ENCODE measurements around the gene TSLP. TPM values are rescaled to one million over a fixed set of nuclear protein-coding genes. Genes with fewer than 3 reads are reported as not detected.

Gene TSLP
- total and polyA plus RNA-seq, 2 donors (not counting 3 experiments of a cell fraction or from before 2014, with no cell fraction given): not detected

DNA sequence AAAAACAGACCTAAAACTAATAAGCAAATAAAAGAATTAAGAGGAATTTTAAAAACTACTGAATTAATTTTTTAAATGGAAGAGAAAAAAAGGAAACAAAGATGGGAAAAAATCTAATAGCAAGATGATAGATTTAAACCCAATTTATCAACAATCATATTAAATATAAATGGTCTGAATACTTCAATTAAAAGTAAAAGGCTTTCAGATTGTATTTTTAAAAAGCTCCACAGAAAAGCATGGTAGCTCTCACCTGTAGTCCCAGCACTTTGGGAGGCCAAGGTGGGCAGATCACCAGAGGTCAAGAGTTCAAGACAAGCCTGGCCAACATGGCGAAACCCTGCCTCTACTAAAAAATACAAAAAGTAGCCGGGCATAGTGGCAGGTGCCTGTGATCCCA is 11.3 kb upstream of the TSLP start:
- intact Hi-C loops (cut with micrococcal nuclease): no loop called here
- Histone ChIP-seq H3K4me3 (replicated peaks in 1 of 3; ENCODE audit: insufficient read depth in 1 of 3, low read depth in 1 of 3, low read length in 3 of 3) (no peak overlapping the region), H2AFZ (ENCODE audit: low read depth, low read length) (no peak overlapping the region), H3K4me1 (ENCODE audit: control insufficient read depth, extremely low read depth, insufficient read depth, low read length) (no peaks in the 10 kb centered on the region), H3K4me2 (ENCODE audit: insufficient read depth, low read length) (no peak overlapping the region), H4K20me1 (replicated peaks; ENCODE audit: control insufficient read depth, extremely low read depth, insufficient read depth, low read length) (no peaks in the 10 kb centered on the region), H3K9ac (replicated peaks; ENCODE audit: extremely low read depth, insufficient read depth, low read length) (no peak overlapping the region), H3K79me2 (ENCODE audit: control insufficient read depth, insufficient read depth, low read length) (no peaks in the 10 kb centered on the region), H3K27ac (ENCODE audit: insufficient read depth, low read depth, low read length) (no peak overlapping the region), H3K9me3 (replicated peaks; ENCODE audit: control insufficient read depth, insufficient read depth, low read length) (no peaks in the 10 kb centered on the region), H3K27me3 (ENCODE audit: control insufficient read depth in 2 of 2, insufficient read depth in 2 of 2, low read length in 2 of 2) (no peaks in the 10 kb centered on the region), H3K9me1 (replicated peaks; ENCODE audit: control insufficient read depth, extremely low read depth, insufficient read depth, low read length) (no peaks in the 10 kb centered on the region), H3K36me3 (ENCODE audit: control insufficient read depth in 2 of 2, extremely low read depth in 1 of 2, insufficient read depth in 2 of 2, low read length in 2 of 2) (no peaks in the 10 kb centered on the region)
- dilution Hi-C loops (cut with MboI; ENCODE audit: extremely low pct_ligation_motif_present, low sequenced_read_pairs): no loop called here
- POLR2A ChIA-PET: no interaction called here
- TF ChIP-seq POLR2A (IDR thresholded peaks at IDR 0.05; ENCODE audit: low read depth, low read length) (no peak), GATA2 (IDR thresholded peaks at IDR 0.05; ENCODE audit: insufficient read depth, insufficient read length, low read depth, low read length) (no peak), JUN (IDR thresholded peaks at IDR 0.05; ENCODE audit: borderline replicate concordance, insufficient read depth, insufficient read length, low read depth) (no peak), FOS (IDR thresholded peaks at IDR 0.05; ENCODE audit: borderline replicate concordance, insufficient read depth, low read length) (no peak), POLR2AphosphoS5 (IDR thresholded peaks at IDR 0.05; ENCODE audit: insufficient read depth, low read depth, low read length) (no peak), MYC (IDR thresholded peaks at IDR 0.05; ENCODE audit: low read depth, low read length) (no peak)
- TF ChIP-seq, protein P1, sequence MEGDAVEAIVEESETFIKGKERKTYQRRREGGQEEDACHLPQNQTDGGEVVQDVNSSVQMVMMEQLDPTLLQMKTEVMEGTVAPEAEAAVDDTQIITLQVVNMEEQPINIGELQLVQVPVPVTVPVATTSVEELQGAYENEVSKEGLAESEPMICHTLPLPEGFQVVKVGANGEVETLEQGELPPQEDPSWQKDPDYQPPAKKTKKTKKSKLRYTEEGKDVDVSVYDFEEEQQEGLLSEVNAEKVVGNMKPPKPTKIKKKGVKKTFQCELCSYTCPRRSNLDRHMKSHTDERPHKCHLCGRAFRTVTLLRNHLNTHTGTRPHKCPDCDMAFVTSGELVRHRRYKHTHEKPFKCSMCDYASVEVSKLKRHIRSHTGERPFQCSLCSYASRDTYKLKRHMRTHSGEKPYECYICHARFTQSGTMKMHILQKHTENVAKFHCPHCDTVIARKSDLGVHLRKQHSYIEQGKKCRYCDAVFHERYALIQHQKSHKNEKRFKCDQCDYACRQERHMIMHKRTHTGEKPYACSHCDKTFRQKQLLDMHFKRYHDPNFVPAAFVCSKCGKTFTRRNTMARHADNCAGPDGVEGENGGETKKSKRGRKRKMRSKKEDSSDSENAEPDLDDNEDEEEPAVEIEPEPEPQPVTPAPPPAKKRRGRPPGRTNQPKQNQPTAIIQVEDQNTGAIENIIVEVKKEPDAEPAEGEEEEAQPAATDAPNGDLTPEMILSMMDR (IDR thresholded peaks at IDR 0.05; ENCODE audit: extremely low read depth in 1 of 2, insufficient read depth in 1 of 2, low read depth in 1 of 2, low read length in 2 of 2): no peak
- CTCF ChIA-PET: no interaction called here
- no TSS peak for BruUV-seq (replicated peaks)
- DNase-seq (ENCODE audit: low read depth, low spot score) (no peak), FAIRE-seq (no peak)

DNA sequence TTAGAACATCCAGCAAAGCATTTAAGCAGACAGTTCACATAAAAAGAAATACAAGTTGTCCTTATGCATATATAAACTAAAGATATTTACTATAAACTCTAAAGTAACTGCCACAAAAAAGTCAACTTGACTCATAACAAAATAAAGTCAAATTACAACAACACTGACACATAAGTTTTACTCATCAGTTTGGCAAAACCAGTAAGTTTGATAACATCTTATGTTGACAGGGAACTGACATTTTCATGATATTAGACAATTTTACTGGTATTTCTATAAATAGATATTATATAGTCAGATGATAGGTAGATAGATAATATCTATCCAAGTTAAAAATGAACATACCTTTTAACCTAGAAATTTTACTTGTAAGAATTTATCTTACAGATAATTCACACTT is 9.9 kb upstream of the TSLP start:
- H4K20me1 ChIP-seq (replicated peaks; ENCODE audit: control insufficient read depth, extremely low read depth, insufficient read depth, low read length): no peaks in the 10 kb centered on the region
- H3K79me2 ChIP-seq (ENCODE audit: control insufficient read depth, insufficient read depth, low read length): no peaks in the 10 kb centered on the region
- intact Hi-C loops (cut with micrococcal nuclease) (no loop called here), dilution Hi-C loops (cut with MboI; ENCODE audit: extremely low pct_ligation_motif_present, low sequenced_read_pairs) (no loop called here)
- no peak overlapping the region for H3K9ac ChIP-seq (replicated peaks; ENCODE audit: extremely low read depth, insufficient read depth, low read length)
- peaks cover 0 to 7% of the 10 kb centered on the region in 2 experiments for H3K27me3 ChIP-seq (ENCODE audit: control insufficient read depth in 2 of 2, insufficient read depth in 2 of 2, low read length in 2 of 2)
- DNase-seq (ENCODE audit: low read depth, low spot score) (no peak), FAIRE-seq (no peak)
- H3K36me3 ChIP-seq (ENCODE audit: control insufficient read depth in 2 of 2, extremely low read depth in 1 of 2, insufficient read depth in 2 of 2, low read length in 2 of 2): no peaks in the 10 kb centered on the region
- TF ChIP-seq FOS (IDR thresholded peaks at IDR 0.05; ENCODE audit: borderline replicate concordance, insufficient read depth, low read length): no peak
- no peak for TF ChIP-seq POLR2A (IDR thresholded peaks at IDR 0.05; ENCODE audit: low read depth, low read length)
- TF ChIP-seq, protein P1 (IDR thresholded peaks at IDR 0.05; ENCODE audit: extremely low read depth in 1 of 2, insufficient read depth in 1 of 2, low read depth in 1 of 2, low read length in 2 of 2): no peak
- TF ChIP-seq, protein P2, sequence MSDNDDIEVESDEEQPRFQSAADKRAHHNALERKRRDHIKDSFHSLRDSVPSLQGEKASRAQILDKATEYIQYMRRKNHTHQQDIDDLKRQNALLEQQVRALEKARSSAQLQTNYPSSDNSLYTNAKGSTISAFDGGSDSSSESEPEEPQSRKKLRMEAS (IDR thresholded peaks at IDR 0.05; ENCODE audit: insufficient read depth, insufficient read length): no peak
- no peak for TF ChIP-seq POLR2AphosphoS5 (IDR thresholded peaks at IDR 0.05; ENCODE audit: insufficient read depth, low read depth, low read length)
- no peak for TF ChIP-seq JUN (IDR thresholded peaks at IDR 0.05; ENCODE audit: borderline replicate concordance, insufficient read depth, insufficient read length, low read depth)
- no peak overlapping the region for H3K4me3 ChIP-seq (replicated peaks in 1 of 3; ENCODE audit: insufficient read depth in 1 of 3, low read depth in 1 of 3, low read length in 3 of 3)
- POLR2A ChIA-PET: no interaction called here
- no peaks in the 10 kb centered on the region for H3K4me1 ChIP-seq (ENCODE audit: control insufficient read depth, extremely low read depth, insufficient read depth, low read length)
- H3K9me3 ChIP-seq (replicated peaks; ENCODE audit: control insufficient read depth, insufficient read depth, low read length): no peaks in the 10 kb centered on the region
- H3K27ac ChIP-seq (ENCODE audit: insufficient read depth, low read depth, low read length): no peak overlapping the region
- H3K9me1 ChIP-seq (replicated peaks; ENCODE audit: control insufficient read depth, extremely low read depth, insufficient read depth, low read length): no peaks in the 10 kb centered on the region
- H2AFZ ChIP-seq (ENCODE audit: low read depth, low read length): no peak overlapping the region
- H3K4me2 ChIP-seq (ENCODE audit: insufficient read depth, low read length): no peak overlapping the region
- no TSS peak for BruUV-seq (replicated peaks)
- CTCF ChIA-PET: no interaction called here
